ENCODE measurements around the gene SESN1. TPM values are rescaled to one million over a fixed set of nuclear protein-coding genes. Genes with fewer than 3 reads are reported as not detected.

SESN1 gene
- total RNA-seq, 1 experiment from 2014 or later, result 30.4 TPM

DNA sequence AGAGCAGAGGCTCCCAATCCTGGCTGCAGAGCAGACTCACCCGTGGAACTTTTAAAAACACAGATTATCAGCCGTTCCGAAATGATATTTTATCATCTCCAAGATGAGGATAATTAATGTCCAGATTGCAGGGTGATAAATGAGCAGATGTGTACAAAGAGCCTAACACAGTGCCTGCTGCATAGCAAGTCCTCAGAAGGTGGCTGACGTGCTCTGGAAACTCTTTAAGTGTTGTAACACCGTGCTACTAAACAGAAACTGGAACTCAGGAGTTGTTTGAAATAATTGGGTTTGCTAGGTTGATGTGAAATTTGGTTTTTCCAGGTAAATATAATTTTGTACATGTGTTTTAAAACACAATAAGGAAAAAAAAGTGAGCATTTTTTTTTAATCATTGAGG, 128.4 kb downstream of the SESN1 start:
- DNase-seq (ENCODE audit: low read depth), result no peak

DNA sequence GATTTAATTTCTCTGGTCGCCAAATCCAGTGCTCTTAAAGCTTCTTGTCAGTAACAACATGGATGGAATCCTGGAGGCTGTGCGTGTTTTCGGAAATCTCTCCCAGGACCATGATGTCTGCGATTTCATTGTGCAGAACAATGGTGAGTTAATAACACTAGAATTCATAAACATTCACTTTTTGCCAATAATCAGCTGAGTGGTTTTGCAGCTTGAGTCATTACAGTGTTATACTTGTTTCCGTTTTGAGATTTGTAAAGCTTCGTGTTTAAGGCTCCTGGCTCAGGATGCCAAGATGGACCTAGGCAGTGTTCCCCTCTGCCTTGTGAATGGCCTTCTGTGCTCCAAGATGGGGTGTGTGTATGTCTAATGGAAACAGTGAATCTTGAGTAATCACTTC, 132.7 kb downstream of the SESN1 start:
- DNase-seq (ENCODE audit: low read depth), result peak; percentile 19

DNA sequence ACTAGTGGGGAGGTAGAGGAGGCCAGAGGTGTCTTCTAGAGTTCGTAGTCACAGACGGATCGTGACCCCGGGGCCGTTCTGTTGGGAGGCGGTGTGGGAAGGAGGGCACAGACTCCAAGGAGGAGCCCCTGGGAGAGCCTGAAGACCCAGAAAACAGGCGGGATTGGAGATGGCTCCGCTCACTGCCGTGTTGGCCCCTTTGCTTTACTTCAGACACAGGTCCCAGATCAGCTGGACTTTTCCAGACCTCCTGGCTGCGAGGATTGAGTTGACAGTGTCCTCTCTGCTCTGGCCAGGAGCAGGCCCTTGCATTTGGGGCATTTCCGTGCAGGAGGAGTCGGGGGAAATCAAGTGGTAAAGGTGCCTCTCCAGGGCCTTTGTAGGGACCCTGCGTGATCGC, 133.6 kb downstream of the SESN1 start:
- no peak for DNase-seq (ENCODE audit: low read depth)

DNA sequence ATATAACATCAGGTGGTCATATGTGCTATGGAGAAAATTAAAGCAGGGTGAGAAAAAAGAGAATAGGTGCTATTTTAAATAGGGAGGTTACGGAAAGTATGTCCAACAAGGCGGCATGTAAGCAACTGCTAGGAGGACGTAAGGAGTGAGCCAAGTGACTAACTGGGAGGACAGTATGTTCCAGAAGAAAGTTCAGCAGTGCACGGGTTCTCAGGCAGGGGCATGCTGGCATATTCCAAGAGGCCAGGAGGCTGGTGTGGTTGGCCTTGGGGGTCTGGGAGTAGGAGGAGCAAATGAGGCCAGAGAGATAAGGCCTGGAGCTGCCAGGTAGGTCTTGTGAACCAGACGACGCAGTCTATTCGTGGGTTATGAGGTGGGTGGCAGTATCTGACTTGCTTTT, 134.0 kb downstream of the SESN1 start:
- DNase-seq (ENCODE audit: low read depth), result no peak

DNA sequence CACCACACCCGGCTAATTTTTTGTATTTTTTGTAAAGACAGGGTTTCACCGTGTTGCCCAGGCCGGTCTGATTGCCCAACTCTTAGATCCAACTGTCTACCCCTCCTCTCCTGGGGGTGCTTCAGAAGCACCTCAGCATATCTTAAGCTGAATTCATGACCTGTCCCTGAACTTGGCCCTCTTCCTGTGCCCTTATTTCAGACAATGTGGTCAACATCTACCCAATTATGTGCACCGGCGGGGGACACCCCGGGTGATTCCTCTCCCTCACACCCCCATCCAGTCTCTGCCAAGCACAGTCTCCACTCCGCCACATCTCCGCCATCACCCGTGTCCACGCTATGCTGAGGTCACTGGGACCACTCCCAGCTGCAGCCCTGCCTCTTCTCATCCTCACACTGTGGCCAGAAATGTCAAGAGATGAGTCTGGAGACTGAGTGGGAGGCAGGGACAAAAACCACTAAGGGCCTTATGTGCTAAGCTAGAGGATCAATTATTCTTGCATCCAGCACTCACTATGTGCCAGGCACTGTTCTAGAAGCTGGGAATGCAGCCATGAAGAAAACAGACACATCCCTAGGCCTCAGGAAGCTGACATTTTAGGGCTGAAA, 134.6 kb downstream of the SESN1 start:
- DNase-seq (ENCODE audit: low read depth), result no peak

DNA sequence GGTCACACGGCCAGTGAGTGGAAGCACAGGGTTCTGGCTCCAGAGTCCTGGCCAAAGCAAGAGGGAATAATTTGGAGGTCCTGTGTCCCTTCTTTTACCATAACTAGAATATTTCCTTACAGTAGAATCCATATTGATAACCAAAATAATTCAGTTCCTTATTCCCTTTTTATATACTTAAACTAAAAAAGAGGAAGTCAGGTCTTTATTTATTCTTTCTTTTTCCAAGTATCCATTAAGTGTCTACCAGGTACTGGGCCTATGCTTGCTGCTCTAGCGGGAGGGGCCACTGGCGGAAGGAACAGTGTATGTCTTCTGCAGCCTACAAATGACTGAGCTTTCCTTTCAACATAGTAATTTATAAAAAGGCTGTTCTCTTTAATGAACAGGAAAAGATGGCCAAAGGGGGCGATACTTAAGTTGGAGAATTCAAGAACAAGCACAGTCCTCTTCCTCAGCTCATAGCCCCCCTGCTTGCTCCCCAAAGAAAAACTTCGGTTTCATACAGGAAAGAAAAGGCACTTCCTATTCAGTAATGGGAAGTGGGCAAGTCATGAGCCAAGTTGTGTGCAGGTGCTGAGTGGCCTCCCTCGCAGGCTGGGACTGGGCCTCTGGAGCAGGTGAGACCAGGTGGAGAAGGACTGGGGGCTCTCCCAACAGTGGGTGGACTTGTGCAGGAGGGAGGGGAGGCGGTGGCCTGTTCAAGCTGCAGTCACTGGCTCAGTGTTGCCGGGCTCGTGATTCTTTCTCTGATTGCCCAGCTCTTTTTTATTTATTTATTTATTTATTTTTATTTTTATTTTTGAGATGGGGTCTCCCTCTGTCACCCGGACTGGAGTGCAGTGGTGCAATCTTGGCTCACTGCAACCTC, 135.5 kb downstream of the SESN1 start:
- no peak for DNase-seq (ENCODE audit: low read depth)

DNA sequence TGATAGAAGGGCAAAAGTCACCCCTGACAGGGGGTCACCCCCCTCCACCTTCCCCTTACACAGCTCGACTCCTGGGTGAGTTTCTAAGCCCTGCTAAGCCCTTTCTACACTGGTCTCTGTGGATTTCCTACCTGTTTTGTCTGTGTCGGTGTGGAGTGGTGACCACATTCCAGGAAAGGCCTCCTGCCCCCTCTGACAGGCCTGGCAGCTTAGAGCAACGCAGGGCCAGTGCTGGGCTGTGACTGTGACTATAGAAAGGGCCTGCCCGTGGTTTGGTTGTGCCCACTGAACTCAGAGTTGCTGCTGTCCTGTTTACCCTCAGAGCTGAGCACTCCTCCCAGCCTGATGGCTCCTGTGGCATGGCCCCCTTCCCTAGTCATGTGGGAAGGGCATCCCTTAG, 137.4 kb downstream of the SESN1 start:
- DNase-seq (ENCODE audit: low read depth), result no peak

DNA sequence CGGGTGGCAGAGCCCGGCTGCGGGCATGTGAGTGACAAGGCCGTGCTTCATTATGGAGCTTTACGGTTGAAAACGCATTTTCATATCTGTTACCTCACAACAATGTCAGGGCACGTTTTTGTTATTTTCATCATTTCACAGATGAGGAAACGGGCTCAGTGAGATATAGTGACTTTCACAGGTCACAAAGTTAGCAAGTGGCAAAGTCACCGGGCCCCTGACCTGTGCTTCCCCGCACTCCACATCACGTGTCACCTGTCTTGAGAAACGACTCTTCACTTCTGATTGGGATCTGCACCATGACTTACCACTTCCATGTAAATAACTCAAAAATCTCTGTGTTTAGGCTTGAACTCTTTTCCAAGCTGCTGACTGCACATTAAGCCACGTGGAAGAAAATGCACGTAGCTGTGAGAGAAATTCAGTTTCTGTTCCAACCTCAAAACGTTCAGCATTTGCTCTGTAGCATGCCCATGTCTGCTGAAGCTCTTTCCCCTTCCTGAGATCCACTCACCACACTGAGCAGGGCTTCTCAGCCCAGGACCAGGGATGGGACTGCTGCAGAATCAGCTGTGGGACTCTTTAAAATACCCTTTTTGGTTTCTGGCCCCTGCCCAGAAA, 139.2 kb downstream of the SESN1 start:
- DNase-seq (ENCODE audit: low read depth), result no peak

DNA sequence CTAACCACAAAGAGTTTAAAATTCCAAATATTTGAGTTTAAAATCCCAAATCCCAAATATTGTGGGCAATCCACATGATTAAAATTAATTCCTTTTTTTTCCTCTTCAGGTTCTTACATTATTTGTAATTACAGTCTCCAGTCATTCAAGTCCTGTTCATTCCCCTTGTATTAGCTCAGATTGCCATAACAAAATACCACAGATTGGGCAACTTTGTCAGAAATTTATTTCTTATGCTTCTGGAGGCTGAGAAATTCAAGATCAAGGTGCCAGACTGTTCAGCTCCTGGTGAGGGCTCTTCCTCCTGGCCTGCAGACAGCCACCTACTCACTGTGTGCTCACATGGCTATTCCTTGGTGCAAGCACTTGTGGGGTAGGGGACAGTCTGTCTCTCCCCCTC, 141.0 kb downstream of the SESN1 start:
- DNase-seq (ENCODE audit: low read depth), result peak; percentile 12

DNA sequence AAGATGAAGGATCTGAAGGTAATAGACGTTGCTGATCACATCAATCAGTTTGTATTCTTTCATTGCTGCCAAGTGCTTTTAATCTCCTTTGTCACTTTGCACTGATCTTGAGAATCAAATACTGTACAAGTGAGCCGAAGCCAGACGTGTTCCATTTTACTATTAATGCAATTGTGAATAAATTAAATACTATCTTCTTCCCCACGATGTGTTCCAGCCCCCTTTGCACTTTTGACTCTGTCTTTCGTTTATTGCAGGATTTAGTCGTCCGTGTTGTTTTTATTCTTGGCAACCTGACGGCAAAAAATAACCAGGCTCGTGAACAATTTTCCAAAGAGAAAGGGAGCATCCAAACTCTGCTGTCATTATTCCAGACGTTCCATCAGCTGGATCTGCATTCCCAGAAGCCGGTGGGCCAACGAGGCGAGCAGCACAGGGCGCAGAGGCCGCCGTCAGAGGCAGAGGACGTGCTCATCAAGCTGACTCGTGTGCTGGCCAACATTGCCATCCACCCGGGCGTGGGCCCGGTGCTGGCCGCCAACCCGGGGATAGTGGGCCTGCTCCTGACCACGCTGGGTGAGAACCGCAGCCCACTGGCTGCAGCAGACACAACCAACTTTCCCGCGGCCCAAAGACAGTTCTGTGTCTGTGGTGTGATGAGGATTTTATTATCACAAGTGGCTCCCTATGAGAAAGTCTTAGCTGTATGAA, 141.7 kb downstream of the SESN1 start:
- DNase-seq (ENCODE audit: low read depth), result no peak

DNA sequence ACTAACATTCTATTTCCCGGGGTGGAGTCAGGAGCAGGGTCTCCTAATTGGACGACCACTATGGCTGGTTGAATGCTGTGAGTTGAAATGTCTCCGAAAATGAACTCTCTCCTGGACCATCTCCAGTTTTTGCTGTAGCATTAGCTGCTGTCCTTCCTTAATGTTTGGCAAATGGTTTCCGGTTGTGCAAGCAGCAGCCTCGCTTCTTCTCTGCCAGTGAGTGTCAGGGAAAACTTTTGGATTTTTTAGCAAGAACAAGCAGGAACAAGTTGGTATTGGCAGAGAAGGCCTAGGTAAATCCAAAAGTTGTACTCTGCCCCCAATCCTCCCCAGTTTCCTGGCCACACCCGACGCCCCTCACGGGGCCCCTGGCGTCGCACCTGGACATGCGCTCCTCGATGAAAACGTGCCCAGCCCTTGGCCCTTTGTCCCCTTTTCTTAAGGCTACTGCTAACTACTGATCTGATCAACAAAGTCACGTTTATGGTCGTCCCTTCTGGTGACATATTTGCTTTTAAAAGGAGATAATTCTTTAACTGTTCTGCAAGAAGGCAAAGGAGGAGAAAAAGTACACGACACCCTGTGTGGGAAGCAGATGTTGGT, 143.2 kb downstream of the SESN1 start:
- DNase-seq (ENCODE audit: low read depth), result no peak

DNA sequence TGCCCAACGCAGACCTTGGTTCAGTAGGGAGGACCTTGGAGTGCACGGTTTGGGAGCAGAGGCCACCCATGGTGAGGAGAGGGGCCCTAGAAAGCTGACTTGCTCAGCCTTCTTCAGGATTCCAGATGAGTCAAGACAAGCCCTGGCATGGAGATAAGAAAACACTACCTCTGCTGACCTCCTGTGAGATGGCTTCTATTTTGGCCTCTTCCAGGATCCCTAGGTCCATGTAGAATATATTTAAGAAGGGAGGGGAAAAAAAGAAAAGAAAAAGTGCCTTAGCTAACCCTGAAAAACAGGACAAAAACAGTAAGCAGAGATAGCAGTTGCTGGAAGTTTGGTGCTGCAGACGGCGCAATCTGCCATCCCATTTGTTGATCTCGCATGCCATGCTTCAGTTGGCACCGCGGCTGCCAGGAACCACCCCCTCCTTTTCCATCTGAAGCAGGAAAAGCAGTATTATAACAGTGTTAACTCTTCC, 146.4 kb downstream of the SESN1 start:
- DNase-seq (ENCODE audit: low read depth), result peak; percentile 27

DNA sequence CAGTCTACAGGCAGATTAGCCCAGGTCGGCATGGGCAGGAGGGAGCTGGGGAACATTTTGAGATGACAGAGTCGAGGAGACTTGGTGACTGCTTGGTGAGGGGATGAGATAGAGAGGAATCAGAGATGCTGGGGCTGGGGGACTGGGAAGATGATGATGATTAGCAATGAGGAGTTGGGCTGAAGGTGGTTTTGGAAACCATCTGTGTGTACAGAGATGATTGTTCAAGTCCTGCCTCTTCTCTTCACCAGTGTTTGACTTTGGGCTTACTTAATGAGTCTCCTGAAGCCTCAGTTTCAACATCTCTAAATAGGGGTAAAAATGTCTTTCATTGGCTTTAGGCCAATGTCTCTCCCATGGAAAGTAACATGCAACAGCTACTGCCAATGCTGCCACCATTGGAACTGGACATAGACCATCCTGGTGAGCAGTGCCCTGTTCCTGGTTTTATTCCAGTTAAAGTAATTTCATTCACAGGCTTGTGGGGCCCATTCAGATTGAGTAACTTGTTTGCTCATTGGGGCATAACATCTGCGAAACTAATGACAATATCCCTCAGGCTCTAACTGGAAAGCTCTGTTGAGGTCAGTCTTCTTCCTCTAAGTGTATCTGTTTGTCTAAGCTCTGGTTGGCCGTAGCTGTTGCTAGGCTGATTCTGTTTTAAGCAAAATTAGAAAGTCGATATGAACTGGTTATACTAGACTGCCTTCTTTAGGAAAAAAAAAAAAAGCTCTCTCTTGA, 147.4 kb downstream of the SESN1 start:
- DNase-seq (ENCODE audit: low read depth), result peak; percentile 86

DNA sequence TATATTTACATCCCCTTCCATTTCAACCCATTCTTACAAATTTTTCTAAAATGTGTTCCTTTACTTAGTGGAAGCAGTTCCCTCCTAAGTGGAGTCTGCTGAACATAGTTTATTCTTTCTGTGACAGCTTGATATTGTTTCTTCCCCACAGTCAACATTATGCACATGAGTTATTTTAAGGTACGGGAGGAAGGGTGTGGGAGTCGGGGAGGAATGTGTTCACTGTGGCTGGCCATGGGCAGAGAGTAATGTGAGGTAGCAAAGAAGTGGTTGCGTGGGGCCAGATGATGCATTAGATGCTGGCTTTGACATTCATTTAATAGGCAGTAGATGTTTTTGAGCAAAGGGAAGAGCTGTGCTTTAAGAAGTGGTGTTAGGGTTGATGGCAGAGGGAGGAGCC, 148.0 kb downstream of the SESN1 start:
- peak; percentile 12 for DNase-seq (ENCODE audit: low read depth)

DNA sequence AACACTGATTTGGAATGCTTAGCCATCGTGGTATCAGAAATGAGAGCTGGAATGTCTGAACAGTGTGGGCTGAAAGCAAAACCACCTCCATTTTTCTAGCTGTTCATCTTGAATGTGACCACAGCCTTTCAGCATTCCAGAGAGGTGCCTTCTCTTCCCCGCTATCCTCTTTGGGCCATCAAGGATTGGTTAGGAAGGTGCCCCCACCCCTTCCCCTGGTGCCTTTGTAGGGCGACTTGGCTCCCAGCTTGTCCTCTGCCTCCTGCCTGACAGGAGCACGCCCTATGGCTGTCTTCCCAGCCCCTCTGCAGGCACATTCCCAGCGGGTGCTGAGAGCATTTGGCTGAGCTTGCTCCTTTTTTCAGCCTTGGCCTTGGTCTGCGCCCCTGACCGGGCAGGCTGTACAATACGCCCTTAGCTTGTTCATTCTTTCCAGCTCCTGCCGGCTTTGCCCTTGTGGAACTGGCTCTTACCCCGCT, 148.9 kb downstream of the SESN1 start:
- DNase-seq (ENCODE audit: low read depth), result no peak

DNA sequence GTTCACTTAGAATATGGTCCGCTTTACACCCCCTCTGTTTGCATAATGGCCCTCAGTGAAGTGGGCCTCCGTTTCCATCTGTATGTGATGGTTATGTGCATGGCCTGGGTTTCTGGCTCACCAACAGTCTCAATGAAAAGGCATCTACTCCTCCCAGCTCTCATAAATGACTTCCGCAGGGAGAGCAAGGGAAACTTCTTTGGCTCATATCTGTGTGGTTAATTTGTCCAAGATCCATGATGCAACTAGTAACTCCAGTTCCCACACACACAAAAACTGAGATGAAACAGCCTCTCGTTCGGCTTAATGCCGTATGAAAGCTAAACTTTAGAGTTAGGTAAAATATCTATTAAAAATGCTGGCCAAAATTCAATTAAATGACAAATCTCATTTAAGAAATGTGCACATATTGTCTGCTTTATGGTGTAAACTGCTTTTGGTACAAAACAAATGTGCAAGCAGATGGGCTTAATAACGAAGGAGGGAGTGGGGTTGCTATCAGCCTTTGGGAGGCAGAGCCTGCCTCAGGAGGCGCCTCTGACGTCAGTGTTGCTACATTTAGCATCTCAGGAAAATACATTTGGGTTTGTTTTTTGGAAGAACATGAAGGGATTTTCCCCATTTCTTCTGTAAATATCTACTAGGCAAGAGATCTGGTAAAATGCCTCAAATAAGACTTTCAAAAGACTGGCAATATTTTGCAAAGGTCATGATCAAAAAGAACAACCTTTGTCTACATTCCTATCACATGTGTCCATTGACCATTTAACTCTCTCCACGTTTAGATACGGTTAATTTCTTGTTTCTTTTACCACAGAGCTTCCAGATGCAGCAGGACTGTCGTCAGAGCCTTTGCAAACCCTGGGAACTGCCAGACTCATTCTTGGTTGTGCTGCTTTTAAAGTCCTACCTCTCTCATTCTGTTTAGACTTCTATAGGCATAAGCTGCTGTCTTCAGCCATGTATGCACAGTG, 149.7 kb downstream of the SESN1 start:
- peak; percentile 84 for DNase-seq (ENCODE audit: low read depth)

DNA sequence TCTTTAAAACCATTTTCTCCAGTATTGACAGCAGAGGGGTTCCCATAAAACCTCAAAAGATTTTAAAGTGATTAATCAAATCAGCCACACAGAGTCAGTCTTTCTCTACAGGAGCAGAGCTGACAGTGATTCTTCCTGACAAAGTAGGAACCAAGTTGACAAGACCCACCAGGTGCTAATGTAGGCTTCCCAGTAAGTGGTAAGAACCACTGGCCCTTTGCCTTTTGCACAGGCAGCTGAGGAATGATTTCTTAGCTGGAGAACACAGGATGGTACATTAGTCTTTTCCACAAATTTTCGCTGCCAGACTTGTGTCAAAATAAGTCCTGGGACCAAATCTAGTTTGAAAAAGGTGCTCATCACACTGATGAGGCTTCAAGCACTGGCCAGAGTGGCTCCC, 150.6 kb downstream of the SESN1 start:
- peak; percentile 91 for DNase-seq (ENCODE audit: low read depth)

DNA sequence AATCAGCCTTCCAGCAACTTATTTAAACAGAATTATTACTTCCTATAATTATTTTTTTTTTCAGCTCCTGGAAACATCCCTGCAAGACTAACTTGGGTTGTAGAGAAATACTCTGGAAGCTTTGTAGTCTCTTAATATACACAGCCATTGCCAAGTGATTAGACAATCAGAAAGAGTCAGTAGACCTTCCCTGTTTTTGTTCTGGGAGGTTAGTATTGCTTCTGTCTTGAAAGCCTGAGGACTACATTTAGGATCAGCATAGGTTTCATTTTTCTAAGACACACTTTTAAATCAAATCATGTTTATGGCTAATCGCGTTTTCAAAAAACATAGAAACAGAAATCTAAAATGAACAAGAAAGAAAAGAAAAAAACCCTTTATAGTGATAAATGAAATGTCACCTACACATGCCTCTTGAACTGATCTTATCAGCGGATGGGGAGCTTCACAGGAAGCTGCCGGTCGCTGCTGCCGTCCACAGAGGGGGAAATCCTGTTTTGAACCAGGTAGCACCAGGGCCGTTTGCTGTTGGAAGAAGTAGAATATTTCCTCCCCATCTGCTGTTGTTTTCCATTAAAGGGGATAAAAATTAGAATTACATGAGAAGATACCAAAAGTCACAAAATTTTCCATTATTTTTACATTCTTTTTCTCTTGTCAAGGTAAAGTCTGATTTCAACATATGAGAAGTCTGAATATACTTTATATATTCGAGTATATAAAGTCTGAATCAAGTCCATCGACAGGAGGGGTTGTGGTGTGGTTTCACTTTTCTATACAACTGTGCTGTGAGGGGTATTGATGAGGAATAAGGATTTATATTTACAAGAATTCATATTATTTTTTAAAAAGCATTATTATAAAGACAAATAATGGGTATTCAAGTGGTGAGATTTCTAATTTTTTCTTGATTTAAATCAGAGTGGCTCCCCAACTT, 151.8 kb downstream of the SESN1 start:
- no peak for DNase-seq (ENCODE audit: low read depth)
